WTC11 (cell line): ENCODE data around the gene CLSTN2. TPM values are rescaled to one million over a fixed set of nuclear protein-coding genes. Genes with fewer than 3 reads are reported as not detected.

Experiments
- ATAC-seq: fragments of 200-7000 bp; cut with Tn5 transposase; 2 replicates; pipeline ENCODE4 v1.10.0; 2021; ENCODE audit warnings: mild to moderate bottlenecking, moderate library complexity
- CTCF ChIA-PET: fragments of 300-600 bp; sonication (Branson Sonifier 250); formaldehyde crosslinking; loops from one replicate; lab custom pipeline; 2021; ENCODE audit warnings: antibody characterized with exemption; lab: Charles Lee
- POLR2A ChIA-PET: fragments of 350-600 bp; sonication (Branson Sonifier 250); formaldehyde crosslinking; loops from one replicate; lab custom pipeline; 2021; ENCODE audit warnings: antibody characterized with exemption; lab: Charles Lee
- DNase-seq: peaks from one replicate; pipeline ENCODE4 v3.0.0; 2021; ENCODE audit warnings: low spot score
- H3K27ac Mint-ChIP-seq: 2 replicates; pipeline ENCODE4 v1.8.0; 2021; ENCODE audit warnings: mixed read lengths
- H3K27me3 Mint-ChIP-seq: 2 replicates; pipeline ENCODE4 v1.8.0; 2021; ENCODE audit warnings: low read depth, mild to moderate bottlenecking, moderate library complexity, mixed read lengths
- H3K36me3 Mint-ChIP-seq: 2 replicates; pipeline ENCODE4 v1.8.0; 2021; ENCODE audit warnings: mixed read lengths
- H3K4me1 Mint-ChIP-seq: 2 replicates; pipeline ENCODE4 v1.8.0; 2022; ENCODE audit warnings: mixed read lengths
- H3K4me3 Mint-ChIP-seq: 2 replicates; pipeline ENCODE4 v1.8.0; 2021; ENCODE audit warnings: mild to moderate bottlenecking, moderate library complexity, mixed read lengths
- H3K9me3 Mint-ChIP-seq: 2 replicates; pipeline ENCODE4 v1.8.0; 2021; ENCODE audit warnings: mixed read lengths
- ATF2 ChIP-seq: sonication (generic); formaldehyde crosslinking; IDR thresholded peaks from 2 replicates; pipeline ENCODE4 v1.8.1; 2022; ENCODE audit warnings: low read depth, missing genetic modification reagents, borderline replicate concordance
- ATF6 ChIP-seq: sonication (generic); formaldehyde crosslinking; IDR thresholded peaks from 2 replicates; pipeline ENCODE4 v1.8.1; 2023; ENCODE audit warnings: mild to moderate bottlenecking, missing genetic modification reagents
- E2F1 ChIP-seq: sonication (generic); formaldehyde crosslinking; IDR thresholded peaks from 2 replicates; pipeline ENCODE4 v1.8.0; 2022; ENCODE audit warnings: mild to moderate bottlenecking, missing genetic modification reagents
- FOXP1 ChIP-seq: sonication (generic); formaldehyde crosslinking; IDR thresholded peaks from 2 replicates; pipeline ENCODE4 v1.8.0; 2022; ENCODE audit warnings: missing genetic modification reagents, mild to moderate bottlenecking, moderate library complexity, borderline replicate concordance
- GRHL2 ChIP-seq: fragments of 250-450 bp; sonication (Bioruptor Pico); IDR thresholded peaks from 2 replicates; pipeline ENCODE4 v1.8.0; 2022; ENCODE audit warnings: mild to moderate bottlenecking, moderate library complexity; ENCODE audit not compliant: insufficient replicate concordance, severe bottlenecking
- HMGA2 ChIP-seq: fragments of 250-450 bp; sonication (Bioruptor Pico); IDR thresholded peaks from 2 replicates; pipeline ENCODE4 v1.4.0; 2021; ENCODE audit warnings: mild to moderate bottlenecking, moderate library complexity
- IRF1 ChIP-seq: sonication (generic); formaldehyde crosslinking; IDR thresholded peaks from 2 replicates; pipeline ENCODE4 v1.8.0; 2023; ENCODE audit warnings: missing genetic modification reagents
- SMAD3 ChIP-seq: sonication (generic); formaldehyde crosslinking; IDR thresholded peaks from 2 replicates; pipeline ENCODE4 v1.8.0; 2022; ENCODE audit warnings: missing genetic modification reagents, mild to moderate bottlenecking, borderline replicate concordance
- SP1 ChIP-seq: sonication (generic); formaldehyde crosslinking; conservative IDR thresholded peaks from 2 replicates; pipeline ENCODE4 v1.8.1; 2022; ENCODE audit warnings: missing genetic modification reagents
- TEAD4 ChIP-seq: sonication (generic); formaldehyde crosslinking; IDR thresholded peaks from 2 replicates; pipeline ENCODE4 v1.8.0; 2022; ENCODE audit warnings: mild to moderate bottlenecking, missing genetic modification reagents
- TP53 ChIP-seq: sonication (generic); formaldehyde crosslinking; IDR thresholded peaks from 2 replicates; pipeline ENCODE4 v1.8.1; 2023; ENCODE audit warnings: mild to moderate bottlenecking, missing genetic modification reagents
- ZMAT4 ChIP-seq: fragments of 250-450 bp; sonication (Bioruptor Pico); IDR thresholded peaks from 2 replicates; pipeline ENCODE4 v1.9.0; 2021; ENCODE audit warnings: mild to moderate bottlenecking
- ZNF263 ChIP-seq: sonication (generic); formaldehyde crosslinking; IDR thresholded peaks from 2 replicates; pipeline ENCODE4 v1.8.1; 2022; ENCODE audit warnings: low read depth, mild to moderate bottlenecking, moderate library complexity, missing genetic modification reagents
- ZNF281 ChIP-seq: sonication (generic); formaldehyde crosslinking; IDR thresholded peaks from 2 replicates; pipeline ENCODE4 v1.8.0; 2023; ENCODE audit warnings: mild to moderate bottlenecking, missing genetic modification reagents
- total RNA-seq: library from RNA; stranded (reverse); gene quantifications from 3 replicates; pipeline ENCODE4 v1.2.3, GENCODE V29; 2021
- TF ChIP-seq, protein P1 (sequence below): fragments of 250-450 bp; sonication (Bioruptor Pico); conservative IDR thresholded peaks from 2 replicates; pipeline ENCODE4 v1.9.0; 2021; ENCODE audit warnings: mild to moderate bottlenecking
- TF ChIP-seq, protein P2 (sequence below): sonication (generic); formaldehyde crosslinking; IDR thresholded peaks from 2 replicates; pipeline ENCODE4 v1.8.1; 2023; ENCODE audit warnings: mild to moderate bottlenecking, missing genetic modification reagents, moderate library complexity
- TF ChIP-seq, protein P3 (sequence below): fragments of 250-450 bp; sonication (Bioruptor Pico); IDR thresholded peaks from 2 replicates; pipeline ENCODE4 v1.9.0; 2021; ENCODE audit warnings: mild to moderate bottlenecking

Gene CLSTN2
- total RNA-seq, 1 experiment from 2014 or later, result 0.35 TPM

GRCh38 chr3:140233702-140234101 lies 298.7 kb downstream of the CLSTN2 start:
- peaks cover 9% of the 10 kb centered on the region for H3K36me3 Mint-ChIP-seq
- TF ChIP-seq IRF1 (CRISPR knock-in tag) (no peak), SMAD3 (CRISPR knock-in tag) (no peak), SP1 (CRISPR knock-in tag) (no peak), ATF2 (CRISPR knock-in tag) (no peak), E2F1 (no peak), HMGA2 (CRISPR knock-in tag) (no peak), GRHL2 (CRISPR knock-in tag) (no peak), ATF6 (CRISPR knock-in tag) (no peak), FOXP1 (no peak), ZNF281 (no peak), ZMAT4 (CRISPR knock-in tag) (no peak), TEAD4 (CRISPR knock-in tag) (no peak), ZNF263 (CRISPR knock-in tag) (no peak)
- TF ChIP-seq, protein P1, sequence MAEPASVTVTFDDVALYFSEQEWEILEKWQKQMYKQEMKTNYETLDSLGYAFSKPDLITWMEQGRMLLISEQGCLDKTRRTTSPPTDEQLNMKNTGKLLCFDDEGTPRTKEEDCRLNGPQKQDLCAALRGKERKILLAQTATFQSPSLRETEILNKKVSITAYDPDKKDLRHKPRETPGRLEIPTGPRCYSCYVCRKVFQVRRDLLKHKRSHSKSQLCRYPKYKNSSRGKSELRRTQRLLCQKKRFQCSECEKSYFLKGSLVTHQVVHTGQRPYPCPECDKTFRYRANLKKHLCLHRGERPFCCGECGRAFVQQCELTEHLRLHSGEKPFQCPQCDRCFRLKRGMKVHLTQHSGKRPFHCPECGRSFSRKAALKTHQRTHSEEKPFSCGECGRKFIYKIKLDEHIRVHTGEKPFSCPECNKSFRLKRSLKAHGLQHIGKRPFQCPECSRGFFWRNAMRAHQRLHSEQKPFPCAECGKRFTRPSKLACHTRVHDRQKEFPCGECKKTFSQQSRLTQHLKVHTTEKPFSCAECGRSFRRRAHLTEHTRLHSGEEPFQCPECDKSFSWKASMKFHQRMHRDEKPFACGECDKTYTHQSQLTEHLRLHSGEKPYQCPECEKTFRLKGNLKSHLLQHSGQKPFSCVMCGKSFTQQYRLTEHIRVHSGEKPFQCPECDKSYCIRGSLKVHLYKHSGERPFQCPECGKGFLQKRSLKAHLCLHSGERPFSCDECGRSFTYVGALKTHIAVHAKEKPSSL (CRISPR knock-in tag), result no peak
- ATAC-seq (no peak), DNase-seq (no peak)
- no peaks in the 10 kb centered on the region for H3K4me1 Mint-ChIP-seq
- no peaks in the 10 kb centered on the region for H3K27me3 Mint-ChIP-seq
- peaks cover 30% of the 10 kb centered on the region for H3K9me3 Mint-ChIP-seq
- no peak overlapping the region for H3K4me3 Mint-ChIP-seq
- H3K27ac Mint-ChIP-seq, result no peak overlapping the region
- CTCF ChIA-PET, result interaction anchor here (0.7 to 1.1 kb wide), 2 partner anchors 43 to 105 kb away, joined by 3 read pairs; no protein-coding TSS in a partner anchor
- POLR2A ChIA-PET, result no interaction called here

DNA sequence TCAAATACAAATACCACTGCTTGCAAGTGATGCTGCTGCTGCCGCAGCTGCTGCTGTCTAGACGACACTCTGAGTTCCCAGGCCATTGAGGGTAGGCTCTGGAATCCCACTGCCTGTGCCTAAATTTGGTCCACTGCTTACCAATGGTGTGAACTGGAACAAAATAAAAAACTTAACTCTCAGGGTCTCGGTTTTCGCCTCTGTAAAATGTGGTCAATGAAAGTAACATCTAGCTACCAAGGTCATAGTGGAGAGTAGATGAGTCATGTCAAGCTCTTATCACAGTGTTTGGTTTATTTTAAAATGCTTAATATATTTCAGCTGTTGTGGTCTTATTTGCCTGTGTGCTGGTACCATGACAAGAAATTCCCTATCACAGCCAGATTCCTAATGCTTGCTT lies 299.3 kb downstream of the CLSTN2 start:
- ChIA-PET POLR2A (no interaction called here), CTCF (interaction anchor here (0.7 to 1.1 kb wide), 2 partner anchors 43 to 105 kb away, joined by 3 read pairs; no protein-coding TSS in a partner anchor)
- ATAC-seq (no peak), DNase-seq (no peak)
- H3K27ac Mint-ChIP-seq, result no peak overlapping the region
- H3K4me1 Mint-ChIP-seq, result no peaks in the 10 kb centered on the region
- peaks cover 25% of the 10 kb centered on the region for H3K9me3 Mint-ChIP-seq
- no peak overlapping the region for H3K4me3 Mint-ChIP-seq
- no peaks in the 10 kb centered on the region for H3K27me3 Mint-ChIP-seq
- H3K36me3 Mint-ChIP-seq, result peaks cover 6% of the 10 kb centered on the region; the same call in 1 of the 2 replicates
- no peak for TF ChIP-seq E2F1
- TF ChIP-seq, protein P2, sequence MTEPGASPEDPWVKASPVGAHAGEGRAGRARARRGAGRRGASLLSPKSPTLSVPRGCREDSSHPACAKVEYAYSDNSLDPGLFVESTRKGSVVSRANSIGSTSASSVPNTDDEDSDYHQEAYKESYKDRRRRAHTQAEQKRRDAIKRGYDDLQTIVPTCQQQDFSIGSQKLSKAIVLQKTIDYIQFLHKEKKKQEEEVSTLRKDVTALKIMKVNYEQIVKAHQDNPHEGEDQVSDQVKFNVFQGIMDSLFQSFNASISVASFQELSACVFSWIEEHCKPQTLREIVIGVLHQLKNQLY, result no peak
- no peak for TF ChIP-seq TP53 (CRISPR knock-in tag)
- TF ChIP-seq, protein P3, sequence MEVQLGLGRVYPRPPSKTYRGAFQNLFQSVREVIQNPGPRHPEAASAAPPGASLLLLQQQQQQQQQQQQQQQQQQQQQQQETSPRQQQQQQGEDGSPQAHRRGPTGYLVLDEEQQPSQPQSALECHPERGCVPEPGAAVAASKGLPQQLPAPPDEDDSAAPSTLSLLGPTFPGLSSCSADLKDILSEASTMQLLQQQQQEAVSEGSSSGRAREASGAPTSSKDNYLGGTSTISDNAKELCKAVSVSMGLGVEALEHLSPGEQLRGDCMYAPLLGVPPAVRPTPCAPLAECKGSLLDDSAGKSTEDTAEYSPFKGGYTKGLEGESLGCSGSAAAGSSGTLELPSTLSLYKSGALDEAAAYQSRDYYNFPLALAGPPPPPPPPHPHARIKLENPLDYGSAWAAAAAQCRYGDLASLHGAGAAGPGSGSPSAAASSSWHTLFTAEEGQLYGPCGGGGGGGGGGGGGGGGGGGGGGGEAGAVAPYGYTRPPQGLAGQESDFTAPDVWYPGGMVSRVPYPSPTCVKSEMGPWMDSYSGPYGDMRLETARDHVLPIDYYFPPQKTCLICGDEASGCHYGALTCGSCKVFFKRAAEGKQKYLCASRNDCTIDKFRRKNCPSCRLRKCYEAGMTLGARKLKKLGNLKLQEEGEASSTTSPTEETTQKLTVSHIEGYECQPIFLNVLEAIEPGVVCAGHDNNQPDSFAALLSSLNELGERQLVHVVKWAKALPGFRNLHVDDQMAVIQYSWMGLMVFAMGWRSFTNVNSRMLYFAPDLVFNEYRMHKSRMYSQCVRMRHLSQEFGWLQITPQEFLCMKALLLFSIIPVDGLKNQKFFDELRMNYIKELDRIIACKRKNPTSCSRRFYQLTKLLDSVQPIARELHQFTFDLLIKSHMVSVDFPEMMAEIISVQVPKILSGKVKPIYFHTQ (CRISPR knock-in tag), result no peak
- TF ChIP-seq ZMAT4 (CRISPR knock-in tag), result no peak
